HepG2 (cell line): ENCODE data around the gene ELF1. TPM values are rescaled to one million over a fixed set of nuclear protein-coding genes. Genes with fewer than 3 reads are reported as not detected.

ENCODE experiments used
- ATAC-seq: fragments of 200-7000 bp; cut with Tn5 transposase; 3 replicates; pipeline ENCODE4 v1.9.1; 2020; ENCODE audit warnings: mild to moderate bottlenecking, moderate library complexity
- BruUV-seq: library from RNA; stranded (reverse); fragments of 400-500 nt; replicated peaks from 2 replicates; lab custom pipeline; 2021; lab: Mats Ljungman, UMichigan
- CTCF ChIA-PET: fragments of 300-600 bp; formaldehyde crosslinking; extraction: SDS; loops from one replicate; lab custom pipeline; 2021; ENCODE audit warnings: low total read pairs, inconsistent platforms, low intra/inter-chr PET ratio; lab: Yijun Ruan, JAX
- POLR2A ChIA-PET: fragments of 350-600 bp; sonication (Branson Sonifier 250); formaldehyde crosslinking; loops from one replicate; lab custom pipeline; 2020; ENCODE audit warnings: antibody characterized with exemption, inconsistent platforms; lab: Yijun Ruan, JAX
- DNase-seq: peaks from one replicate; pipeline ENCODE4 v3.0.0-alpha.2; 2015; ENCODE audit warnings: low spot score
- FAIRE-seq: peaks from 3 replicates; lab custom pipeline; 2011; peaks lifted over from hg19 to GRCh38; lab: Jason Lieb, UNC
- H2AFZ ChIP-seq: one replicate; pipeline ENCODE4 v1.6.1; 2011; ENCODE audit warnings: low read length, inconsistent platforms
- H3K27ac ChIP-seq: fragments of 300-600 bp; 3 replicates; pipeline ENCODE4 v1.8.0; 2011; ENCODE audit warnings: mixed run types, mild to moderate bottlenecking, mixed read lengths, low read length, inconsistent platforms; ENCODE audit not compliant: insufficient read depth; ENCODE audit errors: extremely low read length
- H3K27me3 ChIP-seq, 2 experiments: fragments of 200-600 bp in 1 of 2; 2 replicates in 1 of 2; 3 replicates in 1 of 2; pipeline versions ENCODE4 v1.6.0 to v1.8.0; 2011; ENCODE audit warnings: low read length in 2 of 2, mild to moderate bottlenecking in 2 of 2, moderate library complexity in 2 of 2, inconsistent platforms in 1 of 2; ENCODE audit not compliant: insufficient read depth in 2 of 2, control insufficient read depth in 1 of 2
- H3K36me3 ChIP-seq, 2 experiments: fragments of 200-600 bp in 1 of 2; replicated peaks in 1 of 2; 2 replicates in 1 of 2; 3 replicates in 1 of 2; pipeline versions ENCODE4 v1.5.1 to v1.8.0; 2011; ENCODE audit warnings: low read length in 2 of 2, inconsistent platforms in 1 of 2; ENCODE audit not compliant: insufficient read depth in 2 of 2, control insufficient read depth in 1 of 2
- H3K4me1 ChIP-seq: 2 replicates; pipeline ENCODE4 v1.5.1; 2012; ENCODE audit warnings: low read length, inconsistent platforms; ENCODE audit not compliant: insufficient read depth
- H3K4me2 ChIP-seq: 2 replicates; pipeline ENCODE4 v1.6.0; 2011; ENCODE audit warnings: low read depth, low read length, inconsistent platforms
- H3K4me3 ChIP-seq, 3 experiments: fragments of 200-600 bp in 1 of 3; sonication (generic), shearing (Covaris generic) in 1 of 3; replicated peaks in 1 of 3; 2 replicates each; pipeline ENCODE4 v1.5.1; 2011 to 2016; ENCODE audit warnings: low read length in 3 of 3, inconsistent platforms in 2 of 3, low read depth in 2 of 3, mild to moderate bottlenecking in 2 of 3, control low read depth in 1 of 3, mixed read lengths in 1 of 3; ENCODE audit not compliant: insufficient read depth in 1 of 3
- H3K79me2 ChIP-seq: one replicate; pipeline ENCODE4 v1.6.1; 2011; ENCODE audit warnings: low read length, inconsistent platforms; ENCODE audit not compliant: insufficient read depth
- H3K9ac ChIP-seq: 2 replicates; pipeline ENCODE4 v1.6.0; 2011; ENCODE audit warnings: mild to moderate bottlenecking, low read depth, low read length, inconsistent platforms; ENCODE audit not compliant: insufficient read depth
- H3K9me3 ChIP-seq: 2 replicates; pipeline ENCODE4 v1.5.1; 2012; ENCODE audit warnings: mild to moderate bottlenecking, low read length
- H4K20me1 ChIP-seq: 2 replicates; pipeline ENCODE4 v1.6.0; 2011; ENCODE audit warnings: inconsistent platforms, mild to moderate bottlenecking, low read length, moderate library complexity; ENCODE audit not compliant: insufficient read depth
- FOXP1 ChIP-seq, 2 experiments: fragments of 450-650 bp in 1 of 2; IDR thresholded peaks; 2 replicates each; pipeline ENCODE4 v1.6.1; 2017 to 2018; ENCODE audit warnings: antibody characterized with exemption in 1 of 2
- GFI1 ChIP-seq: sonication (generic); formaldehyde crosslinking; IDR thresholded peaks from 2 replicates; pipeline ENCODE4 v1.5.0; 2020; ENCODE audit warnings: missing genetic modification reagents, mild to moderate bottlenecking, borderline replicate concordance
- IKZF4 ChIP-seq: sonication (generic); formaldehyde crosslinking; IDR thresholded peaks from 2 replicates; pipeline ENCODE4 v1.5.1; 2020; ENCODE audit warnings: borderline replicate concordance, mild to moderate bottlenecking, low read depth, missing genetic modification reagents; ENCODE audit errors: not compliant biosample characterization
- MIXL1 ChIP-seq: IDR thresholded peaks from 2 replicates; pipeline ENCODE4 v1.6.1; 2016
- NR2F6 ChIP-seq, 2 experiments: IDR thresholded peaks; 2 replicates each; pipeline ENCODE4 v1.6.1; 2016; ENCODE audit warnings: antibody characterized with exemption in 1 of 2, mild to moderate bottlenecking in 1 of 2
- SMC3 ChIP-seq: IDR thresholded peaks from 2 replicates; pipeline ENCODE4 v1.6.1; 2011; ENCODE audit warnings: low read length, improper control_type of control experiment
- STAT6 ChIP-seq: sonication (generic); formaldehyde crosslinking; IDR thresholded peaks from 2 replicates; pipeline ENCODE4 v1.4.0; 2020; ENCODE audit warnings: missing genetic modification reagents, mild to moderate bottlenecking, borderline replicate concordance
- TEAD2 ChIP-seq: sonication (generic); formaldehyde crosslinking; IDR thresholded peaks from 2 replicates; pipeline ENCODE4 v1.9.0; 2021; ENCODE audit warnings: missing genetic modification reagents
- ZNF674 ChIP-seq: sonication (generic); formaldehyde crosslinking; IDR thresholded peaks from 2 replicates; pipeline ENCODE4 v1.5.0; 2020; ENCODE audit warnings: low read depth, mild to moderate bottlenecking, missing genetic modification reagents
- WGBS: methylation state at CpG from one replicate; pipeline ENCODE4 v1.1.6; 2017; ENCODE audit warnings: low lambda C conversion rate; 5-methylcytosine and 5-hydroxymethylcytosine counted together
- in situ Hi-C: cut with HindIII; loops from 2 replicates; pipeline ENCODE4 v1.10.0; 2017; ENCODE audit warnings: low pct_unique_long_range_greater_than_20kb; ENCODE audit not compliant: extremely low pct_ligation_motif_present
- intact Hi-C: fragments of 100-400 bp; cut with micrococcal nuclease; formaldehyde crosslinking; loops from one replicate; pipeline ENCODE4 v1.10.0; 2022; ENCODE audit not compliant: unreplicated experiment
- polyA plus RNA-seq, 8 experiments: library from polyadenylated mRNA; depleted of rRNA in 3 of 8; stranded (reverse) in 7 of 8; unstranded in 1 of 8; fragments of >200 nt; fragmentation: Illumina TruSeq in 4 of 8; extraction: Trizol in 4 of 8; gene quantifications; 2 replicates each; pipeline versions ENCODE4 v1.2.1 to v1.2.3, GENCODE V29; 2011 to 2016; ENCODE audit warnings: low read depth in 4 of 8, missing spikeins in 1 of 8, mixed read lengths in 1 of 8; ENCODE audit not compliant: insufficient read depth in 1 of 8
- total RNA-seq, 5 experiments: library from RNA; depleted of rRNA; stranded (reverse); fragments of >200 nt; fragmentation: Illumina TruSeq; extraction: Trizol; gene quantifications; 2 replicates each; pipeline ENCODE4 v1.2.3, GENCODE V29; 2016; ENCODE audit warnings: low read depth in 1 of 5
- TF ChIP-seq, protein P1 (sequence below): sonication (generic); formaldehyde crosslinking; IDR thresholded peaks from 2 replicates; pipeline ENCODE4 v1.5.0; 2020; ENCODE audit warnings: mild to moderate bottlenecking, missing genetic modification reagents, moderate library complexity
- TF ChIP-seq, protein P2 (sequence below): IDR thresholded peaks from 2 replicates; pipeline ENCODE4 v1.4.0; 2020; ENCODE audit warnings: mild to moderate bottlenecking, missing genetic modification reagents

The ELF1 gene
- total and polyA plus RNA-seq, 2 of the 13 experiments (the other 11 are each of a cell fraction or from before 2014, with no cell fraction given) = 24.6 to 71.5 TPM

- Histone ChIP-seq H3K9me3 (no peaks in the 10 kb centered on the region; the same call in 1 of the 2 replicates), H3K79me2 (peaks cover 100% of the 10 kb centered on the region), H3K9ac (no peak overlapping the region), H2AFZ (no peak overlapping the region), H4K20me1 (peaks cover 48% of the 10 kb centered on the region), H3K27ac (peak overlapping the region; percentile 35), H3K4me3 (0 out of 6 replicates have a peak overlapping the region, but pooled peaks of 1 of the 3 experiments have one; percentile 12), H3K4me1 (peaks cover 94% of the 10 kb centered on the region), H3K27me3 (no peaks in the 10 kb centered on the region), H3K36me3 (peaks cover 2 to 14% of the 10 kb centered on the region in 2 experiments; a peak in 1 of 5 replicates), H3K4me2 (peak overlapping the region; percentile 57)
- in situ Hi-C loops (loop anchor here (10.0 kb wide), 1 partner anchor 80 kb away; no protein-coding TSS in a partner anchor), intact Hi-C loops (loop anchor here (1.0 kb wide), 1 partner anchor 80 kb away; no protein-coding TSS in a partner anchor)
- CTCF ChIA-PET = interaction anchor here (1.5 to 1.9 kb wide), 2 partner anchors 46 to 80 kb away, joined by 3 to 7 read pairs; no protein-coding TSS in a partner anchor
- 46% methylated on average over 9 of the region's 9 CpGs for WGBS
- DNase-seq = peak; percentile 53
- no TSS peak for BruUV-seq
- ATAC-seq = peak; percentile 49
- no peak for FAIRE-seq
- POLR2A ChIA-PET = interaction anchor here (0.9 to 1.7 kb wide), 2 partner anchors 37 to 268 kb away, joined by 3 to 4 read pairs; no protein-coding TSS in a partner anchor
- TF ChIP-seq, protein P1, sequence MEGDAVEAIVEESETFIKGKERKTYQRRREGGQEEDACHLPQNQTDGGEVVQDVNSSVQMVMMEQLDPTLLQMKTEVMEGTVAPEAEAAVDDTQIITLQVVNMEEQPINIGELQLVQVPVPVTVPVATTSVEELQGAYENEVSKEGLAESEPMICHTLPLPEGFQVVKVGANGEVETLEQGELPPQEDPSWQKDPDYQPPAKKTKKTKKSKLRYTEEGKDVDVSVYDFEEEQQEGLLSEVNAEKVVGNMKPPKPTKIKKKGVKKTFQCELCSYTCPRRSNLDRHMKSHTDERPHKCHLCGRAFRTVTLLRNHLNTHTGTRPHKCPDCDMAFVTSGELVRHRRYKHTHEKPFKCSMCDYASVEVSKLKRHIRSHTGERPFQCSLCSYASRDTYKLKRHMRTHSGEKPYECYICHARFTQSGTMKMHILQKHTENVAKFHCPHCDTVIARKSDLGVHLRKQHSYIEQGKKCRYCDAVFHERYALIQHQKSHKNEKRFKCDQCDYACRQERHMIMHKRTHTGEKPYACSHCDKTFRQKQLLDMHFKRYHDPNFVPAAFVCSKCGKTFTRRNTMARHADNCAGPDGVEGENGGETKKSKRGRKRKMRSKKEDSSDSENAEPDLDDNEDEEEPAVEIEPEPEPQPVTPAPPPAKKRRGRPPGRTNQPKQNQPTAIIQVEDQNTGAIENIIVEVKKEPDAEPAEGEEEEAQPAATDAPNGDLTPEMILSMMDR (CRISPR knock-in tag) = peak; percentile 53
- TF ChIP-seq MIXL1 (CRISPR knock-in tag) (peak; percentile 48; the same call in 1 of the 2 replicates), FOXP1 (IDR thresholded peaks at IDR 0.05) (no peak), FOXP1 (CRISPR knock-in tag; IDR thresholded peaks at IDR 0.05) (no peak), ZNF674 (CRISPR knock-in tag) (no peak), SMC3 (peak; percentile 45), GFI1 (CRISPR knock-in tag) (0 out of 2 replicates have a peak, but pooled peaks have one; percentile 16), IKZF4 (CRISPR knock-in tag) (no peak), TEAD2 (CRISPR knock-in tag) (no peak), NR2F6 (IDR thresholded peaks at IDR 0.05) (peak; percentile 55), NR2F6 (CRISPR knock-in tag; IDR thresholded peaks at IDR 0.05) (0 out of 2 replicates have a peak, but pooled peaks have one; percentile 23), STAT6 (CRISPR knock-in tag) (no peak)
- TF ChIP-seq, protein P2, sequence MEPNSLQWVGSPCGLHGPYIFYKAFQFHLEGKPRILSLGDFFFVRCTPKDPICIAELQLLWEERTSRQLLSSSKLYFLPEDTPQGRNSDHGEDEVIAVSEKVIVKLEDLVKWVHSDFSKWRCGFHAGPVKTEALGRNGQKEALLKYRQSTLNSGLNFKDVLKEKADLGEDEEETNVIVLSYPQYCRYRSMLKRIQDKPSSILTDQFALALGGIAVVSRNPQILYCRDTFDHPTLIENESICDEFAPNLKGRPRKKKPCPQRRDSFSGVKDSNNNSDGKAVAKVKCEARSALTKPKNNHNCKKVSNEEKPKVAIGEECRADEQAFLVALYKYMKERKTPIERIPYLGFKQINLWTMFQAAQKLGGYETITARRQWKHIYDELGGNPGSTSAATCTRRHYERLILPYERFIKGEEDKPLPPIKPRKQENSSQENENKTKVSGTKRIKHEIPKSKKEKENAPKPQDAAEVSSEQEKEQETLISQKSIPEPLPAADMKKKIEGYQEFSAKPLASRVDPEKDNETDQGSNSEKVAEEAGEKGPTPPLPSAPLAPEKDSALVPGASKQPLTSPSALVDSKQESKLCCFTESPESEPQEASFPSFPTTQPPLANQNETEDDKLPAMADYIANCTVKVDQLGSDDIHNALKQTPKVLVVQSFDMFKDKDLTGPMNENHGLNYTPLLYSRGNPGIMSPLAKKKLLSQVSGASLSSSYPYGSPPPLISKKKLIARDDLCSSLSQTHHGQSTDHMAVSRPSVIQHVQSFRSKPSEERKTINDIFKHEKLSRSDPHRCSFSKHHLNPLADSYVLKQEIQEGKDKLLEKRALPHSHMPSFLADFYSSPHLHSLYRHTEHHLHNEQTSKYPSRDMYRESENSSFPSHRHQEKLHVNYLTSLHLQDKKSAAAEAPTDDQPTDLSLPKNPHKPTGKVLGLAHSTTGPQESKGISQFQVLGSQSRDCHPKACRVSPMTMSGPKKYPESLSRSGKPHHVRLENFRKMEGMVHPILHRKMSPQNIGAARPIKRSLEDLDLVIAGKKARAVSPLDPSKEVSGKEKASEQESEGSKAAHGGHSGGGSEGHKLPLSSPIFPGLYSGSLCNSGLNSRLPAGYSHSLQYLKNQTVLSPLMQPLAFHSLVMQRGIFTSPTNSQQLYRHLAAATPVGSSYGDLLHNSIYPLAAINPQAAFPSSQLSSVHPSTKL (CRISPR knock-in tag) = peak; percentile 9; the same call in 1 of the 2 replicates
Observed at GRCh38 chr13:41054212-41054877, 35.2 kb upstream of the ELF1 start.
